ENCODE data around the gene MAN2B2. TPM values are rescaled to one million over a fixed set of nuclear protein-coding genes. Genes with fewer than 3 reads are reported as not detected.
A peak's percentile ranks its signal among the peaks of the same experiment; 100 is the strongest.

MAN2B2 gene
- total and polyA plus RNA-seq, 2 of the 8 experiments (the other 6 are each of a cell fraction or from before 2014, with no cell fraction given): 3.3 to 4.0 TPM

DNA sequence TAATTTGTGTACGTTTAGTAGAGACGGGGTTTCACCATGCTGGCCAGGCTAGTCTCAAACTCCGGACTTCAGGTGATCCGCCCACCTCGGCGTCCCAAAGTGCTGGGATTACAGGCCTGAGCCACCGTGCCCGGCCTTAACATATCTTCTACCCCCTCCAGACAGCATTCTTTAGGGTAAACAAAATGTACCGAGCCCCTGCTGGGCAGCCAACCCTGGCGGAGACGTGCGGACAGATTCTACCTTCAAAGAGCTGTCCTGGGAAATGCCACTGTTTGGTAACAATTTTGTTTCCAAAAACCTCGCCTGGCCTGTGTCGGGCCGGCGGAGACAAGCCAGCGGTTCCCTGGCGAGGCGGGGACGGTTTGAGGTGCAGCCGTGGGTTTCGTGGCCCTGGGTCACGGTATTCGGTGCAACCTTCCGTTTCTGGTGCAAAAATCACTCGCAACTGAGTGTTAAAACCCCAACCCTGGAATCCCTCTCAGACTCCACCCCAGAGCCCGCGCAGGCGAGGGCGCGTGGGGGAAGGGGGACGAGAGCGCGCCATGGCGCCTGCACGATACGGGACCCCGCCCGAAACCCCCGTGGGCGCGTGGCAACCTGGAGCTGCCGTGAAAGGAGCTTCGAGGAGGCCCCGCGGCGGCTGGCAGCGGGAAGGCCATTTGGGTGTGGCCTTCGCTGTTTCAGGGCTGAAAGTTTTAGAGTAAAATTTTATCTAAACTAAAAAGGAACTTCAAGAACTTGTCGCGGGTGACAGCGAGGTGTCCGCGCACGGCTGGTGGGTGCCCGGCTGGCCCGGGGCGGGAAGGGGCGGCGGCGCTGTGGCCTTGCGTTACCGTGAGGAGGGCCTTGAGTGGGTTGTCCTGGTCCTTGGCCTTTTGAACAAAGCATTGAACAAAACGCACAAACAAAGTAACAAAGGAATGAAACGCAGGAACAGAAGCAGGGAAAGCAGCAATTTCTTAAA is 82.5 kb downstream of the MAN2B2 start:
- Histone ChIP-seq H3K79me1 (ENCODE audit: low read depth, low read length) (no peaks in the 10 kb centered on the region), H3K27ac (ENCODE audit: low read depth, low read length) (no peak overlapping the region), H2BK120ac (replicated peaks; ENCODE audit: low read depth, low read length) (no peak overlapping the region), H4K91ac (replicated peaks; ENCODE audit: insufficient read length, low read length) (no peak overlapping the region), H3K23me2 (ENCODE audit: low read depth, low read length) (peaks cover 6% of the 10 kb centered on the region; the same call in 1 of the 2 replicates), H3K4me2 (ENCODE audit: insufficient read depth in 1 of 2, low read depth in 2 of 2, low read length in 2 of 2) (no peak overlapping the region; a peak in 1 of 4 replicates), H3K9me3 (ENCODE audit: insufficient read depth in 2 of 2, low read depth in 1 of 2, low read length in 1 of 2) (no peaks in the 10 kb centered on the region), H2AK5ac (ENCODE audit: low read depth, low read length) (no peak overlapping the region), H3K4me3 (ENCODE audit: extremely low read depth in 1 of 4, insufficient read depth in 2 of 4, low read depth in 3 of 4, low read length in 4 of 4) (no peak overlapping the region), H3K18ac (ENCODE audit: extremely low read depth, low read length) (no peak overlapping the region), H2BK20ac (ENCODE audit: low read length) (no peak overlapping the region), H4K20me1 (replicated peaks in 1 of 2; ENCODE audit: control insufficient read depth in 1 of 2, insufficient read depth in 2 of 2, low read length in 2 of 2) (no peaks in the 10 kb centered on the region), H3K4me1 (replicated peaks in 1 of 4; ENCODE audit: control insufficient read depth in 3 of 4, insufficient read depth in 4 of 4, low read length in 3 of 4) (no peaks in the 10 kb centered on the region; a peak in 2 of 7 replicates), H3K14ac (ENCODE audit: insufficient read length) (no peak overlapping the region), H3K56ac (replicated peaks; ENCODE audit: insufficient read length, low read depth, low read length) (no peak overlapping the region), H3K36me3 (ENCODE audit: control insufficient read depth in 2 of 4, insufficient read depth in 4 of 4, low read length in 3 of 4) (no peaks in the 10 kb centered on the region), H3K27me3 (replicated peaks in 1 of 4; ENCODE audit: control insufficient read depth in 3 of 4, extremely low read depth in 1 of 4, insufficient read depth in 3 of 4, low read length in 3 of 4) (peaks cover 0 to 24% (median 16%) of the 10 kb centered on the region in 4 experiments; a peak in 5 of 7 replicates), H3K4ac (replicated peaks; ENCODE audit: insufficient read length, low read depth, low read length) (no peak overlapping the region), H2AFZ (ENCODE audit: low read length) (peak overlapping the region; percentile 43; the same call in 1 of the 2 replicates), H2BK12ac (ENCODE audit: low read depth, low read length) (no peak overlapping the region), H4K5ac (ENCODE audit: insufficient read length, low read depth, low read length) (no peak overlapping the region), H4K8ac (ENCODE audit: extremely low read depth, insufficient read depth, low read length) (no peak overlapping the region), H3K9ac (replicated peaks in 1 of 4; ENCODE audit: extremely low read depth in 1 of 4, low read depth in 3 of 4, low read length in 3 of 4) (no peak overlapping the region), H2BK5ac (ENCODE audit: low read depth, low read length) (no peak overlapping the region), H3K79me2 (ENCODE audit: control insufficient read depth in 1 of 2, insufficient read depth in 2 of 2, low read length in 2 of 2) (no peaks in the 10 kb centered on the region), H2BK15ac (ENCODE audit: low read length) (no peak overlapping the region), H3K23ac (ENCODE audit: insufficient read length) (no peak overlapping the region)
- TF ChIP-seq EZH2 (IDR thresholded peaks at IDR 0.05; ENCODE audit: low read depth, low read length, severe bottlenecking): no peak
- TF ChIP-seq, protein P1, sequence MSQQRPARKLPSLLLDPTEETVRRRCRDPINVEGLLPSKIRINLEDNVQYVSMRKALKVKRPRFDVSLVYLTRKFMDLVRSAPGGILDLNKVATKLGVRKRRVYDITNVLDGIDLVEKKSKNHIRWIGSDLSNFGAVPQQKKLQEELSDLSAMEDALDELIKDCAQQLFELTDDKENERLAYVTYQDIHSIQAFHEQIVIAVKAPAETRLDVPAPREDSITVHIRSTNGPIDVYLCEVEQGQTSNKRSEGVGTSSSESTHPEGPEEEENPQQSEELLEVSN (IDR thresholded peaks at IDR 0.05): 0 out of 2 replicates have a peak, but pooled peaks have one; percentile 12
- no peak for DNase-seq (ENCODE audit: low read depth in 1 of 2, low spot score in 2 of 2)
- FAIRE-seq: no peak
- CTCF ChIA-PET (ENCODE audit: partially characterized antibody): interaction anchor here (0.7 to 2.2 kb wide), 5 partner anchors 9 to 44 kb away, joined by 3 to 8 read pairs (median 3); no protein-coding TSS in a partner anchor
- POLR2A ChIA-PET (ENCODE audit: partially characterized antibody): interaction anchor here (0.6 to 1.5 kb wide), 4 partner anchors 8 to 45 kb away, joined by 3 to 4 read pairs (median 3); a partner anchor contains a TSS
- 93% methylated on average over 62 of the region's 65 CpGs; no CpG with 5 or more reads in 1 of the 2 experiments for WGBS, 2 experiments (ENCODE audit: extremely low coverage in 1 of 2, insufficient coverage in 1 of 2, insufficient read length in 1 of 2, insufficient replicate concordance in 2 of 2, low coverage in 1 of 2, low lambda C conversion rate in 2 of 2, missing lambda C conversion rate in 1 of 2)

Measured in H1 (cell line).